ENCODE measurements around the gene CASKIN2. TPM values are rescaled to one million over a fixed set of nuclear protein-coding genes. Genes with fewer than 3 reads are reported as not detected.

The CASKIN2 gene
- total RNA-seq, 1 donor, result 9.5 TPM

GRCh38 chr17:75526555-75527270, 11.4 kb upstream of the CASKIN2 start:
- peak overlapping the region; percentile 64 for H3K4me3 ChIP-seq (ENCODE audit: low read depth, low read length)
- DNase-seq (ENCODE audit: low read depth), result no peak
- no peak for TF ChIP-seq CTCF (IDR thresholded peaks at IDR 0.05; ENCODE audit: insufficient read depth, low read depth, low read length)

- peak overlapping the region; percentile 64 for H3K4me3 ChIP-seq (ENCODE audit: low read depth, low read length)
- no peak for DNase-seq (ENCODE audit: low read depth)
- no peak for TF ChIP-seq CTCF (IDR thresholded peaks at IDR 0.05; ENCODE audit: insufficient read depth, low read depth, low read length)
Measured at GRCh38 chr17:75525806-75526554, 10.6 kb upstream of the CASKIN2 start.

GRCh38 chr17:75524970-75525805, 9.9 kb upstream of the CASKIN2 start, which contains the start of gene LLGL2:
Gene LLGL2, plus strand, starts transcription at chr17:75525697. Its CDS starts 17,730 bp downstream, at chr17:75543427.
- H3K4me3 ChIP-seq (ENCODE audit: low read depth, low read length), result peak within 1 kb of the TSS; percentile 64
- peak; percentile 42 for TF ChIP-seq CTCF (IDR thresholded peaks at IDR 0.05; ENCODE audit: insufficient read depth, low read depth, low read length)
- DNase-seq (ENCODE audit: low read depth), result peak; percentile 60

GRCh38 chr17:75524269-75524969, 9.1 kb upstream of the CASKIN2 start:
- no peak for DNase-seq (ENCODE audit: low read depth)
- TF ChIP-seq CTCF (IDR thresholded peaks at IDR 0.05; ENCODE audit: insufficient read depth, low read depth, low read length), result no peak
- peak overlapping the region; percentile 64 for H3K4me3 ChIP-seq (ENCODE audit: low read depth, low read length)

GRCh38 chr17:75523647-75524046, 8.3 kb upstream of the CASKIN2 start:
- no peak overlapping the region for H3K4me3 ChIP-seq (ENCODE audit: low read depth, low read length)
- no peak for TF ChIP-seq CTCF (IDR thresholded peaks at IDR 0.05; ENCODE audit: insufficient read depth, low read depth, low read length)
- no peak for DNase-seq (ENCODE audit: low read depth)
